HL-60 (cell line): Measurements from ENCODE around the gene MPC1.

Experiments
- CTCF ChIP-seq: IDR thresholded peaks from one replicate; pipeline ENCODE4 v1.5.1; 2011; ENCODE audit warnings: low read length, control low read depth, inconsistent platforms; ENCODE audit not compliant: insufficient read depth
- GABPA ChIP-seq: IDR thresholded peaks from 2 replicates; pipeline ENCODE4 v1.6.1; 2012; ENCODE audit warnings: low read depth
- POLR2AphosphoS5 ChIP-seq: IDR thresholded peaks from 2 replicates; pipeline ENCODE4 v1.6.1; 2012; ENCODE audit warnings: low read depth
- REST ChIP-seq: IDR thresholded peaks from 2 replicates; pipeline ENCODE4 v1.6.1; 2012; ENCODE audit warnings: low read depth; ENCODE audit not compliant: insufficient replicate concordance
- SPI1 ChIP-seq: IDR thresholded peaks from 2 replicates; pipeline ENCODE4 v1.6.1; 2012; ENCODE audit warnings: low read depth, mild to moderate bottlenecking, borderline replicate concordance

- TF ChIP-seq CTCF (no peak), POLR2AphosphoS5 (peak; percentile 75; the same call in 1 of the 2 replicates), GABPA (peak; percentile 32; the same call in 1 of the 2 replicates), REST (peak; percentile 37), SPI1 (no peak)
These were observed at the start of gene MPC1 for GRCh38 chr6:166382933-166383801.
